Measurements from ENCODE around the gene PLXNB1. TPM values are rescaled to one million over a fixed set of nuclear protein-coding genes. Genes with fewer than 3 reads are reported as not detected.

Gene PLXNB1
- total and polyA plus RNA-seq, 5 experiments from 2014 or later = 2.0 to 3.2 TPM; not detected in 3

GRCh38 chr3:48414376-48415250, 15.3 kb downstream of the PLXNB1 start:
- DNase-seq (peak in 1 of 10 donors; percentile 54), ATAC-seq (no peak)
- Mint-ChIP-seq H3K4me3 (no peak overlapping the region), H3K4me1 (no peaks in the 10 kb centered on the region), H3K9me3 (no peaks in the 10 kb centered on the region), H3K27ac (no peak overlapping the region), H3K36me3 (no peaks in the 10 kb centered on the region), H3K27me3 (no peaks in the 10 kb centered on the region)
- POLR2A ChIA-PET = no interaction called here

GRCh38 chr3:48413611-48414010, 16.3 kb downstream of the PLXNB1 start:
- Mint-ChIP-seq H3K27me3 (no peaks in the 10 kb centered on the region), H3K4me3 (no peak overlapping the region), H3K36me3 (no peaks in the 10 kb centered on the region), H3K4me1 (no peaks in the 10 kb centered on the region), H3K9me3 (no peaks in the 10 kb centered on the region), H3K27ac (no peak overlapping the region)
- peak in 1 of 10 donors; percentile 60 for DNase-seq
- POLR2A ChIA-PET = no interaction called here
- no peak for ATAC-seq

DNA sequence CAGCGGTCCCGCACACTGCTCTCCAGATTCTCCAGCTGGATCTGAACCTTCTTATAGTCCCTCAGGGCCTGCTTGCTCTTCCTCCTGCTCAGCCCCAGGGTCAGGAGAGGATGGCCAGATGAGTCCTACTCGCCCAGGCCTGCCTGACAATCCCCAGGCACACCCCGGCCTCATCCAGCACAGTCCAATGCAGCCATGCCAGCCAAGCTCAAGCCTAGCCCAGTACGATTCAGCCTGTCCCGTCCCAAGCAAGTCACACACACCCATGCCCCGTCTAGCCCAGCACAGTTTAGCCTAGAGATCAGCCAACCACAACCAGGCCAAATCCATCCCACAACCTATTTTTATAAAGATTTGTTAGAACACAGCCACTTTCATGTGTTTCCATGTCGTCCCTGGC, 16.8 kb downstream of the PLXNB1 start:
- Mint-ChIP-seq H3K27ac (peak overlapping the region in 1 of 10 donors; percentile 33), H3K27me3 (no peaks in the 10 kb centered on the region), H3K4me1 (peaks cover 0 to 2% (median 0%) of the 10 kb centered on the region in 4 donors), H3K36me3 (no peaks in the 10 kb centered on the region), H3K4me3 (no peak overlapping the region), H3K9me3 (no peaks in the 10 kb centered on the region)
- ATAC-seq (no peak), DNase-seq (peak in 1 of 10 donors; percentile 23)
- POLR2A ChIA-PET = no interaction called here

DNA sequence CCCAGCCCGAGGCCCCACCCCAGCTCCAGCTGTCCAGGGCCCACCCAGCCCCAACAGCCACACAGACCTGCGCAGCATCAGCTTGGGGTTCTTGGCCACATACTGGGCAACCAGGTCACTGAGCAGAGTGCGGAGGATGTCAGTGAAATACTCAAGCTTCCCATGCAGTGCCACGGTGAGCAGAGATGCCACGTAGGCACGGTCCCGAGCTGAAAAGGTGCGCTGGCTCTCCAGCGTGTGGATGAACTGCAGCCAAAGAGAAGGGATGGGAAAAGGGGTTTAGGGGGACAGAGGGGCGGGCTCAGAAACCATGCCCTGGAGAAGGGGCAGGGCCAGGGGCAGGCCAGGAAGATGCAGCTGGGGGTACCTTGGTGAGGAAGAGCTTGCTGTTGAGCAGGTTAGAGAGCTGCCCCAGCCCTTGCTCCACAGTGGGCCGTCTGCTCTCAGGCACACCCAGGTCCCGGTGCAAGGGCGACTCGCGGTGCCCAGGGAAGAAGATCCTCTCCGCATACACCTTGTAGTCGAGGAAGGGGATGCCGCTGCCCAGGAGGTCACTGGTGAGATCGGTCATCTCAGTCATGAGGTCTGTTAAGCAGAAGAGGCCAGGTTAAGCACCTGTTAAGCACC, 17.4 kb downstream of the PLXNB1 start:
- H3K27me3 Mint-ChIP-seq = no peaks in the 10 kb centered on the region
- H3K36me3 Mint-ChIP-seq = no peaks in the 10 kb centered on the region
- H3K9me3 Mint-ChIP-seq = no peaks in the 10 kb centered on the region
- H3K4me3 Mint-ChIP-seq = no peak overlapping the region
- H3K27ac Mint-ChIP-seq = no peak overlapping the region
- ATAC-seq = no peak
- H3K4me1 Mint-ChIP-seq = peaks cover 0 to 2% (median 0%) of the 10 kb centered on the region in 4 donors
- DNase-seq = peak in 1 of 10 donors; percentile 44
- POLR2A ChIA-PET = no interaction called here

GRCh38 chr3:48411606-48412374, 18.1 kb downstream of the PLXNB1 start:
- Mint-ChIP-seq H3K27me3 (no peaks in the 10 kb centered on the region), H3K36me3 (no peaks in the 10 kb centered on the region), H3K27ac (no peak overlapping the region), H3K4me1 (peaks cover 0 to 2% (median 0%) of the 10 kb centered on the region in 4 donors), H3K9me3 (no peaks in the 10 kb centered on the region), H3K4me3 (no peak overlapping the region)
- ATAC-seq (no peak), DNase-seq (peak in 1 of 10 donors; percentile 47)
- POLR2A ChIA-PET = no interaction called here

- POLR2A ChIA-PET = no interaction called here
- H3K9me3 Mint-ChIP-seq = no peaks in the 10 kb centered on the region
- H3K4me1 Mint-ChIP-seq = peaks cover 0 to 2% (median 0%) of the 10 kb centered on the region in 4 donors
These were observed 18.8 kb downstream of the PLXNB1 start for GRCh38 chr3:48411041-48411588.

DNA sequence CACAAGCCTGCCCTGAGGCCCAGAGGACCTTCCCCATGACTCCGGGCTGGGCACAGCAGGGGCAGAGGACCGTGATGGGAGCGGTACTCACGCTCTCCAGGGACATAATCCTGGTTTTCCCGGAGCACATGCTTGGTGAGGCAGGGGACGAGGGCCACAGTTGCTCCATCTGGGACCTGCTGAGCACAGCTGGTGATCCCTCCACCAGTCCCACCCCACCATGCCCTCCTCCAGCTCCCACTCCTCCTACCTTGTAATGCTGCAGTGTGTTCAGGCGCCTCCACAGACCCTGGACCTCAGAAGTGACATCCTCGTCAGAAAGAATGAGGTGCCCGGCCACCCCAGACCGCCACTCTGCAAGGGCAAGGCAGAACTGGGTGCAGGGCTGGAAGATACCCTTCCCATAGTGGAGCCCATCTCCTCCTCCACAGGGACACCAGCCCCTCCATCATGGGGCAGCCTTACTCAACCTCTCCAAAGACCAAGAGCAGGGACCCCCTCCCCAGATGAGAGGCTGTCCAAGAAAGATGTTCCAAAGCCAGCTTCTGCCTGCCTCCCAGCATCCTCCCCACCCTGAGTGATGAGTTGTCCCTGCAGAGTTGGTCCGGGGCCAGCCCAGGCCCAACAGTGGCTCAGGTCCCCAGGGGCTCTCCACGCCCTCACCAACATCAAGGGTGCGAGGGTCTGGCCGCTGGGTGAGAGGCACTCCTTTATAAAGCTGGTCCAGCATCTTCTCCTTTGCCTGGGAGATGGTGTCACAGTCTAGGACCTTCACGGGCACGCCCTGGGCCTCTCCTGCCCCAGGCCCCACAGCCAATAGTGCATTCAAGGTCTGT, 19.5 kb downstream of the PLXNB1 start:
- ATAC-seq (no peak), DNase-seq (peak in 1 of 10 donors; percentile 36)
- no peaks in the 10 kb centered on the region for H3K27me3 Mint-ChIP-seq
- H3K27ac Mint-ChIP-seq = no peak overlapping the region
- H3K36me3 Mint-ChIP-seq = no peaks in the 10 kb centered on the region
- no peaks in the 10 kb centered on the region for H3K9me3 Mint-ChIP-seq
- POLR2A ChIA-PET = no interaction called here
- no peak overlapping the region for H3K4me3 Mint-ChIP-seq
- peaks cover 0 to 2% (median 0%) of the 10 kb centered on the region in 4 donors for H3K4me1 Mint-ChIP-seq

More at GRCh38 chr3:48411041-48411588, 18.8 kb downstream of the PLXNB1 start:
- no peaks in the 10 kb centered on the region for H3K36me3 Mint-ChIP-seq
- DNase-seq (no peak), ATAC-seq (no peak)
- no peak overlapping the region for H3K27ac Mint-ChIP-seq
- no peaks in the 10 kb centered on the region for H3K27me3 Mint-ChIP-seq
- no peak overlapping the region for H3K4me3 Mint-ChIP-seq

DNA sequence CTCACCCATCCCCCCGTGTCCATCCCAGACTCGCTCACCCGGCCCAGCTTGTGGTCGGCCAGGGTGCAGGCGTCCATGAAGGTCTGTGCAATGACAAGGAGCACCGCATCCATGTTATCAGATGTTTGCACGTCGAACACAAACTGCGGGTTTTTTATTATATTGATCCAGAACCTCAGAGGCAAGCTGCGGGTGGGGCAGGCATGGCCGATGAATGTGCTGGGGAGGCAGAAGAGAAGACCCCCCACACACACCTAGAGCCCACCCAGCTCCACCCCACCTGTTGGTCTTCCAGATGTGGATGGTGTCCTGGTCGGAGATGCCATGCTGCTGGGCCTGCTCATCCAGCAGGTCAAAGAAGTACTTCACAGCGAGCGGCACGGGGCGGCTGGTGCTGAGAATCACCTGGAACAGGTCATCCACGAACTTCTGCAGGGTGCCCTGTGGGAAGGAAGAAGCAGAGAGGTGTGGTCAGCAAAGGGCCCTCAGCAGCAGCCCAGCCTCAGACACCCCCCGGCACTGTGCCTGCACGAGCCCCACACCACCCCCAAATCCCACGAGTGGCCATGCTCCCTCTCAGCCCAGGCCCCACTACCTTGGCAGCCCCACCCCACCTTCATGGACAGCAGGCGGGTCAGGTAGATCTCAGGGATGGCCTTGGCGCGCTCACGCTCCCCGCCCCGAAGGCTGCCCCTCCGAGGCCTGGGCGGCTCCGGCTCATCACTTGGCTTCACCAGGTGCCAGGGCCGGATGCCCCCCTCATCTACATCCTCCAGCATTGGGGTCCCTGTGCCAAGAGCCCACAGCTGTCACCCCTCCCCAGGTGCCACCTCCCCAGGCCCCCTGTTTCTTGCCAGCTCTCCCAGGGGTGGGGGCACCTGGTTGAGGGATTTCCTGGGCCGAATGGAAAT, 20.3 kb downstream of the PLXNB1 start:
- H3K4me3 Mint-ChIP-seq = no peak overlapping the region
- peak in 2 of 10 donors; percentile 0 to 43 for DNase-seq
- ATAC-seq = no peak
- H3K27me3 Mint-ChIP-seq = no peaks in the 10 kb centered on the region
- H3K36me3 Mint-ChIP-seq = no peaks in the 10 kb centered on the region
- no peak overlapping the region for H3K27ac Mint-ChIP-seq
- POLR2A ChIA-PET = no interaction called here
- no peaks in the 10 kb centered on the region for H3K9me3 Mint-ChIP-seq
- peaks cover 0 to 2% (median 0%) of the 10 kb centered on the region in 4 donors for H3K4me1 Mint-ChIP-seq

DNA sequence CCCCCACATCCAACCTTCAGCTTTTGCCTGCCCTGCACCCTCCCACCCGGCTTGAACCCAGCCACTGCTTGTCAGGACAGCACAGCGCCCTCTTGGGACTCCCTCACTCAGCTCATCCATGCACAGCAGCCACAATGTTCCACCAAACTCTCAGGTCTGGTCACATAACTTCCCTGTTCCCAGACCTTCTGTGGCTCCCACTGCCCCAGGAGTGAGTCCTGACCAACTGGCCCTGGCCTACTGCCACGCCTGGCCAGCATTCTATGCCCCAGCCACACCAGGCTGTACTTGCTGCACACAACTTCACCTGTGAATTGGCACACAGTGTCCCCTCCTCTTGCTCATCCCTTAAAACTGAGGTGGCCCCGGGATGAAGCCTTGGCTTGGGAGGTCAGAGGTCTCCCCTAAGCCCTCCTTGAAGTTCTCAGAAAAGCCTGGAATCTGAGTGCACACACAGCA, 21.0 kb downstream of the PLXNB1 start:
- POLR2A ChIA-PET = no interaction called here
- ATAC-seq (no peak), DNase-seq (peak in 2 of 10 donors; percentile 0 to 48)
- no peaks in the 10 kb centered on the region for H3K36me3 Mint-ChIP-seq
- no peak overlapping the region for H3K27ac Mint-ChIP-seq
- H3K27me3 Mint-ChIP-seq = no peaks in the 10 kb centered on the region
- H3K9me3 Mint-ChIP-seq = no peaks in the 10 kb centered on the region
- H3K4me1 Mint-ChIP-seq = peaks cover 0 to 2% (median 0%) of the 10 kb centered on the region in 4 donors
- no peak overlapping the region for H3K4me3 Mint-ChIP-seq

DNA sequence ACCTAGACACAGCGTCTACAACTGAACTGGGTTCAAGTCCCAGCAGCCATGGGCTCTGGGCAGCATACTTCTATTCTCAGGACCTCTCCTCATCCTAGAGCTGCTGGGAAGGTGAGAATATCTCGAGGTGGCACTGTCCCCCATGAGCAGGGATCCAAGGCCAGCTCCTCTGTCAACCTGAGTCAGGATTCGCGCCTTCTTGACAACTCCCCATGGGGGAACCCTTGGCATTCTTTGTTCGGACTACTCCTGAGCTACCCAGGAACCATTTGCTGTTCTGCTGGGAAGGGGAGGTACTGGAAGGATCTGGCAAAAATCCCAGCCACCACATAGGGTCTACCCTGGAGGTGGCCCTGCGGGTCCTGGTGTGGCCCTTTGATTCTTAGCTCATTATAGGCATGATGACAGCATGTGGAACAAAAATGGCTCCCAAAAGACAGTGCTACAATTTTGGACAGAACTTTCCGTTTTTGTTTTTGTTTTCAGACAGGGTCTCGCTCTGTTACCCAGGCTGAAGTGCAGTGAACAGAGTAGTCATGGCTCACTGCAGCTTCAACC, 22.3 kb downstream of the PLXNB1 start:
- Mint-ChIP-seq H3K9me3 (no peaks in the 10 kb centered on the region), H3K36me3 (no peaks in the 10 kb centered on the region), H3K4me1 (peaks cover 0 to 2% (median 0%) of the 10 kb centered on the region in 4 donors), H3K27ac (peak overlapping the region in 3 of 10 donors; percentile 0 to 68 (median 43)), H3K4me3 (no peak overlapping the region), H3K27me3 (no peaks in the 10 kb centered on the region)
- ATAC-seq (no peak), DNase-seq (peak in 1 of 10 donors; percentile 52)
- POLR2A ChIA-PET = no interaction called here
